Measurements from ENCODE around the gene WWOX.
"Not testable (repeated sequence)": the region's sequence is repeated elsewhere in the genome, so short reads cannot be mapped to it uniquely, and the experiment has no call there.

Gene WWOX

GRCh38 chr16:78672779-78673556 is 573.5 kb downstream of the WWOX start:
- no peak for DNase-seq

- no peak for DNase-seq
Observed at GRCh38 chr16:78673884-78674283, 574.4 kb downstream of the WWOX start.

GRCh38 chr16:78675312-78675711 is 575.9 kb downstream of the WWOX start:
- DNase-seq, result no peak

GRCh38 chr16:78675951-78676792 is 576.7 kb downstream of the WWOX start:
- no peak for DNase-seq

GRCh38 chr16:78677181-78677731 is 577.8 kb downstream of the WWOX start:
- no peak for DNase-seq

GRCh38 chr16:78679546-78679945 is 580.1 kb downstream of the WWOX start:
- no peak for DNase-seq

- no peak for DNase-seq
Observed at GRCh38 chr16:78681743-78682142, 582.3 kb downstream of the WWOX start.

- peak; percentile 18 for DNase-seq
Observed at GRCh38 chr16:78684030-78684611, 584.7 kb downstream of the WWOX start.

GRCh38 chr16:78684655-78685375 is 585.4 kb downstream of the WWOX start:
- DNase-seq, result no peak

- no peak for DNase-seq
Observed at GRCh38 chr16:78686601-78687000, 587.1 kb downstream of the WWOX start.

GRCh38 chr16:78689028-78689427 is 589.6 kb downstream of the WWOX start:
- no peak for DNase-seq

- DNase-seq, result no peak
Observed at GRCh38 chr16:78689536-78689935, 590.1 kb downstream of the WWOX start.

- DNase-seq, result no peak
Observed at GRCh38 chr16:78690510-78690909, 591.1 kb downstream of the WWOX start.

- not testable (repeated sequence) for DNase-seq
Observed at GRCh38 chr16:78691746-78692145, 592.3 kb downstream of the WWOX start.

GRCh38 chr16:78693496-78693895 is 594.0 kb downstream of the WWOX start:
- no peak for DNase-seq

GRCh38 chr16:78694414-78694813 is 595.0 kb downstream of the WWOX start:
- no peak for DNase-seq

GRCh38 chr16:78695391-78695790 is 595.9 kb downstream of the WWOX start:
- DNase-seq, result no peak

GRCh38 chr16:78696797-78697196 is 597.3 kb downstream of the WWOX start:
- DNase-seq, result no peak

- no peak for DNase-seq
Observed at GRCh38 chr16:78697426-78697825, 598.0 kb downstream of the WWOX start.

GRCh38 chr16:78703936-78704335 is 604.5 kb downstream of the WWOX start:
- DNase-seq, result no peak

GRCh38 chr16:78704416-78704815 is 605.0 kb downstream of the WWOX start:
- DNase-seq, result no peak

GRCh38 chr16:78705694-78706093 is 606.2 kb downstream of the WWOX start:
- DNase-seq, result no peak

- DNase-seq, result no peak
Observed at GRCh38 chr16:78706637-78707036, 607.2 kb downstream of the WWOX start.
